Measurements from ENCODE around the gene DPP3.
"Not testable (repeated sequence)": the region's sequence is repeated elsewhere in the genome, so short reads cannot be mapped to it uniquely, and the experiment has no call there.

DNA sequence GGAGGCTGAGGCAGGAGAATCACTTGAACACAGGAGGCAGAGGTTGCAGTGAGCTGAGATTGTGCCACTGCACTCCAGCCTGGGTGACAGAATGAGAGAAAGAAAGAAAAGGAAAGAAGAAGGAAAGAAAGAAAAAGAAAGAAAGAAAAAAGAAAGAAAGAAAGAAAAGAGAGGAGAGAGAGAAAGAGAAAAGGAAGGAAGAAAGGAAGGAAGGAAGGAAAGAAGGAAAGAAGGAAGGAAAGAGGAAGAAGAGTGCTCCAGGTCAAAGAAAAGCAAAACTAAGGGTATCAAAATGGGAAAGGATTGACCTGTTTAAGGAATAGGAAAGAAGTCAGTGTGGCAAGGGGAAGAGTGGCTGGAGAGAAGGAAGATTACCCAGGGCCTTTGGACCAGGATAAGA is 48.9 kb upstream of the DPP3 start:
- TF ChIP-seq, protein P1, sequence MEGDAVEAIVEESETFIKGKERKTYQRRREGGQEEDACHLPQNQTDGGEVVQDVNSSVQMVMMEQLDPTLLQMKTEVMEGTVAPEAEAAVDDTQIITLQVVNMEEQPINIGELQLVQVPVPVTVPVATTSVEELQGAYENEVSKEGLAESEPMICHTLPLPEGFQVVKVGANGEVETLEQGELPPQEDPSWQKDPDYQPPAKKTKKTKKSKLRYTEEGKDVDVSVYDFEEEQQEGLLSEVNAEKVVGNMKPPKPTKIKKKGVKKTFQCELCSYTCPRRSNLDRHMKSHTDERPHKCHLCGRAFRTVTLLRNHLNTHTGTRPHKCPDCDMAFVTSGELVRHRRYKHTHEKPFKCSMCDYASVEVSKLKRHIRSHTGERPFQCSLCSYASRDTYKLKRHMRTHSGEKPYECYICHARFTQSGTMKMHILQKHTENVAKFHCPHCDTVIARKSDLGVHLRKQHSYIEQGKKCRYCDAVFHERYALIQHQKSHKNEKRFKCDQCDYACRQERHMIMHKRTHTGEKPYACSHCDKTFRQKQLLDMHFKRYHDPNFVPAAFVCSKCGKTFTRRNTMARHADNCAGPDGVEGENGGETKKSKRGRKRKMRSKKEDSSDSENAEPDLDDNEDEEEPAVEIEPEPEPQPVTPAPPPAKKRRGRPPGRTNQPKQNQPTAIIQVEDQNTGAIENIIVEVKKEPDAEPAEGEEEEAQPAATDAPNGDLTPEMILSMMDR (IDR thresholded peaks at IDR 0.05; ENCODE audit: low read length) = not testable (repeated sequence)
- not testable (repeated sequence) for TF ChIP-seq EZH2phosphoT487 (IDR thresholded peaks at IDR 0.05; ENCODE audit: low read length)
